Liver (tissue), 9 donors: Measurements from ENCODE around the gene ANTXR1. TPM values are rescaled to one million over a fixed set of nuclear protein-coding genes. Genes with fewer than 3 reads are reported as not detected.

Source experiments
- DNase-seq: peaks from one replicate; pipeline ENCODE4 v3.0.0-alpha.2; 2017; ENCODE audit warnings: low spot score
- H3K27ac ChIP-seq, 2 donors: one replicate each; pipeline ENCODE4 v1.7.0; 2013; ENCODE audit warnings: inconsistent platforms in 2 of 2, low read length in 2 of 2, control low read depth in 1 of 2, low read depth in 1 of 2, mild to moderate bottlenecking in 1 of 2
- H3K27me3 ChIP-seq, 4 donors: one replicate each; pipeline versions ENCODE4 v1.6.1 to v1.7.0; 2013; ENCODE audit warnings: low read length in 3 of 4, inconsistent platforms in 1 of 4, mild to moderate bottlenecking in 1 of 4, moderate library complexity in 1 of 4; ENCODE audit not compliant: control insufficient read depth in 4 of 4, insufficient read depth in 4 of 4
- H3K36me3 ChIP-seq, 4 donors: one replicate each; pipeline versions ENCODE4 v1.6.1 to v1.7.0; 2013; ENCODE audit warnings: low read length in 3 of 4, mild to moderate bottlenecking in 3 of 4, low read depth in 1 of 4, moderate library complexity in 1 of 4; ENCODE audit not compliant: control insufficient read depth in 4 of 4, insufficient read depth in 3 of 4
- H3K4me1 ChIP-seq, 4 donors: one replicate each; pipeline versions ENCODE4 v1.6.1 to v1.7.0; 2013; ENCODE audit warnings: low read length in 3 of 4, mild to moderate bottlenecking in 3 of 4, moderate library complexity in 1 of 4; ENCODE audit not compliant: control insufficient read depth in 4 of 4, insufficient read depth in 4 of 4
- H3K4me3 ChIP-seq, 3 donors: one replicate each; pipeline versions ENCODE4 v1.6.1 to v1.7.0; 2013; ENCODE audit warnings: low read length in 3 of 3, control low read depth in 1 of 3, low read depth in 1 of 3, mild to moderate bottlenecking in 1 of 3
- H3K9ac ChIP-seq, 2 donors: one replicate each; pipeline ENCODE4 v1.7.0; 2013; ENCODE audit warnings: low read length in 2 of 2, mild to moderate bottlenecking in 2 of 2, moderate library complexity in 2 of 2, control low read depth in 1 of 2, low read depth in 1 of 2
- H3K9me3 ChIP-seq, 4 donors: one replicate each; pipeline versions ENCODE4 v1.6.1 to v1.7.0; 2013; ENCODE audit warnings: low read length in 3 of 4; ENCODE audit not compliant: control insufficient read depth in 4 of 4
- ATF3 ChIP-seq: IDR thresholded peaks from 2 replicates; pipeline ENCODE4 v1.6.1; 2016; ENCODE audit warnings: antibody characterized with exemption
- CTCF ChIP-seq: fragments of 150-350 bp; IDR thresholded peaks from 2 replicates; pipeline ENCODE4 v1.5.1; 2017; ENCODE audit warnings: improper control_type of control experiment, low read depth, low read length; ENCODE audit not compliant: missing input control
- FOXA1 ChIP-seq: IDR thresholded peaks from 2 replicates; pipeline ENCODE4 v1.6.1; 2016; ENCODE audit warnings: antibody characterized with exemption
- FOXA2 ChIP-seq: IDR thresholded peaks from 2 replicates; pipeline ENCODE4 v1.6.1; 2016; ENCODE audit warnings: antibody characterized with exemption
- GABPA ChIP-seq, 2 donors: IDR thresholded peaks in 1 of 2; conservative IDR thresholded peaks in 1 of 2; 2 replicates each; pipeline ENCODE4 v1.6.1; 2016; ENCODE audit warnings: antibody characterized with exemption in 2 of 2, mild to moderate bottlenecking in 1 of 2, moderate library complexity in 1 of 2
- HNF4G ChIP-seq: IDR thresholded peaks from 2 replicates; pipeline ENCODE4 v1.6.1; 2016; ENCODE audit warnings: antibody characterized with exemption
- JUND ChIP-seq, 2 donors: IDR thresholded peaks; 2 replicates each; pipeline ENCODE4 v1.6.1; 2016; ENCODE audit warnings: antibody characterized with exemption in 2 of 2
- MAX ChIP-seq: IDR thresholded peaks from 2 replicates; pipeline ENCODE4 v1.6.1; 2016; ENCODE audit warnings: antibody characterized with exemption
- NR2F2 ChIP-seq: IDR thresholded peaks from 2 replicates; pipeline ENCODE4 v1.6.1; 2016; ENCODE audit warnings: antibody characterized with exemption
- RAD21 ChIP-seq, 2 donors: IDR thresholded peaks; 2 replicates each; pipeline ENCODE4 v1.6.1; 2016; ENCODE audit warnings: antibody characterized with exemption in 2 of 2, mild to moderate bottlenecking in 2 of 2
- SP1 ChIP-seq: IDR thresholded peaks from 2 replicates; pipeline ENCODE4 v1.6.1; 2018; ENCODE audit warnings: antibody characterized with exemption, mild to moderate bottlenecking
- ZBTB33 ChIP-seq: IDR thresholded peaks from 2 replicates; pipeline ENCODE4 v1.6.1; 2016; ENCODE audit warnings: antibody characterized with exemption
- WGBS: extraction: QIAGEN DNeasy Blood & Tissue Kit; methylation state at CpG from one replicate; pipeline ENCODE4 v1.1.7; 2013; 5-methylcytosine and 5-hydroxymethylcytosine counted together
- polyA plus RNA-seq, 2 donors: library from polyadenylated mRNA; stranded (reverse) in 1 of 2; unstranded in 1 of 2; fragments of 200-250 nt in 1 of 2; fragments of >200 nt in 1 of 2; fragmentation: Nextera tagmentation in 1 of 2; extraction: Ambion mirVana in 1 of 2; gene quantifications; one replicate each; pipeline versions ENCODE4 v1.2.1 to v1.2.3, GENCODE V29; 2013 to 2015
- total RNA-seq, 2 donors: library from RNA; depleted of rRNA; stranded (reverse); fragments of >200 nt; gene quantifications; one replicate each; pipeline ENCODE4 v1.2.3, GENCODE V29; 2014
- donor health status: healthy.
- donor health status: healthy.
- donor health status: healthy.
- donor health status: healthy.
- donor health status: healthy.

ANTXR1 gene
- total and polyA plus RNA-seq, 4 donors, result 0.60 to 3.6 (median 1.8) TPM

GRCh38 chr2:69279211-69279610 is 266.2 kb downstream of the ANTXR1 start:
- Histone ChIP-seq H3K36me3 (no peaks in the 10 kb centered on the region), H3K4me1 (no peaks in the 10 kb centered on the region), H3K27me3 (peaks cover 0 to 7% (median 0%) of the 10 kb centered on the region in 4 donors), H3K9me3 (no peaks in the 10 kb centered on the region), H3K27ac (no peak overlapping the region), H3K4me3 (no peak overlapping the region), H3K9ac (no peak overlapping the region)
- no peak for TF ChIP-seq ATF3
- TF ChIP-seq MAX, result no peak
- no peak for TF ChIP-seq SP1
- no peak for TF ChIP-seq FOXA2
- TF ChIP-seq ZBTB33, result no peak
- no peak for TF ChIP-seq HNF4G
- TF ChIP-seq RAD21 (IDR thresholded peaks at IDR 0.05), result no peak
- no peak for TF ChIP-seq GABPA (IDR thresholded peaks at IDR 0.05 in 1 of 2, conservative IDR thresholded peaks at IDR 0.05 in 1 of 2)
- WGBS, result 90% methylated on average over 2 of the region's 2 CpGs
- no peak for DNase-seq

GRCh38 chr2:69279931-69280681 is 267.1 kb downstream of the ANTXR1 start:
- H3K4me3 ChIP-seq, result no peak overlapping the region
- no peak overlapping the region for H3K9ac ChIP-seq
- no peak for DNase-seq
- no peaks in the 10 kb centered on the region for H3K36me3 ChIP-seq
- 62% methylated on average over 9 of the region's 9 CpGs for WGBS
- TF ChIP-seq ZBTB33, result no peak
- no peak for TF ChIP-seq NR2F2
- no peak for TF ChIP-seq CTCF
- TF ChIP-seq RAD21 (IDR thresholded peaks at IDR 0.05), result no peak
- no peak for TF ChIP-seq FOXA1
- TF ChIP-seq JUND (IDR thresholded peaks at IDR 0.05), result no peak
- TF ChIP-seq HNF4G, result no peak
- no peak for TF ChIP-seq GABPA (IDR thresholded peaks at IDR 0.05 in 1 of 2, conservative IDR thresholded peaks at IDR 0.05 in 1 of 2)
- H3K27me3 ChIP-seq, result peaks cover 0 to 7% (median 0%) of the 10 kb centered on the region in 4 donors
- no peak overlapping the region for H3K27ac ChIP-seq
- H3K9me3 ChIP-seq, result no peaks in the 10 kb centered on the region
- H3K4me1 ChIP-seq, result no peaks in the 10 kb centered on the region
